HFFc6 (cell line): Measurements from ENCODE around the gene GPN1. TPM values are rescaled to one million over a fixed set of nuclear protein-coding genes. Genes with fewer than 3 reads are reported as not detected.

Experiments used
- DNase-seq: peaks from one replicate; pipeline ENCODE4 v3.0.0-alpha.2; 2018
- H3K27ac Mint-ChIP-seq: 2 replicates; pipeline ENCODE4 v1.8.0; 2020; ENCODE audit warnings: mild to moderate bottlenecking, mixed read lengths
- H3K27me3 Mint-ChIP-seq: 2 replicates; pipeline ENCODE4 v1.8.0; 2021; ENCODE audit warnings: mild to moderate bottlenecking, moderate library complexity, mixed read lengths; ENCODE audit not compliant: insufficient read depth
- H3K36me3 Mint-ChIP-seq: 2 replicates; pipeline ENCODE4 v1.8.0; 2021; ENCODE audit warnings: low read depth, mixed read lengths
- H3K4me1 Mint-ChIP-seq: 2 replicates; pipeline ENCODE4 v1.8.0; 2020; ENCODE audit warnings: low read depth, mixed read lengths
- H3K4me3 Mint-ChIP-seq: 2 replicates; pipeline ENCODE4 v1.8.0; 2020; ENCODE audit warnings: mild to moderate bottlenecking, moderate library complexity, mixed read lengths
- H3K9me3 Mint-ChIP-seq: 2 replicates; pipeline ENCODE4 v1.8.0; 2020; ENCODE audit warnings: mild to moderate bottlenecking, mixed read lengths
- total RNA-seq, 6 experiments: library from RNA; stranded (reverse); fragmentation: NEBNext Ultra II Directional; extraction: Animal tissue kit (Norgen Biotek cat#: 25700); gene quantifications; 2 replicates in 1 of 6; 3 replicates in 5 of 6; pipeline ENCODE4 v1.2.3, GENCODE V29; 2021
- TF ChIP-seq, protein P1 (sequence below): fragments of 200-600 bp; sonication (generic); IDR thresholded peaks from 2 replicates; pipeline ENCODE4 v1.5.0; 2021; ENCODE audit warnings: antibody characterized with exemption, mild to moderate bottlenecking

Gene GPN1
- total RNA-seq, 6 experiments from 2014 or later = 33.2 to 44.2 (median 39.8) TPM

DNA sequence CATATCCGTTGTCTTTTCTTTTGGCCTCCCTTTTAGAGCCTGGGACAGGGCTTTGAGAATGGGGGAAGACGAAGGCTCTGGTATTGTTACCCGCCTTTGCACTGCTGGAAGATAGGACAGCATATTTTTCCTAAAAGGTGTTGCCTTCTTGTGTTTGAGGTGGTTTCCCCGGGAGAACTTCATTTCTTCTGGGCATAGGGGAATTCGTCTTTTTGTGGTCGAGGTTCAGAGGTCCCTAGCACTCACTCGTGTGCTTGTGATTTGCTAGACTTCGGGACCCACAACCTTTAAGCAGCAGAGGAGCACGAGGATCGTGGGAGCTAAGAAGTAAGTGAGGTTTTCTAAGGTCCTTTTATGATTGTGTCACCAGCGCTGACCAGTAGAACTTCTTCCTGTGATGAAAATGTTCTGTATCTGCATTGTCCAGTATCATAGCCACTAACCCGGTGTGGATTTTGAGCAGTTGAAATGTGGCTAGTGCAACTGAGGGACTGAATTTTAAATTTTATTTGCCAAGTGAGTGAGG is 45.4 kb upstream of the GPN1 start:
- DNase-seq = no peak
- no peaks in the 10 kb centered on the region for H3K27me3 Mint-ChIP-seq
- TF ChIP-seq, protein P1, sequence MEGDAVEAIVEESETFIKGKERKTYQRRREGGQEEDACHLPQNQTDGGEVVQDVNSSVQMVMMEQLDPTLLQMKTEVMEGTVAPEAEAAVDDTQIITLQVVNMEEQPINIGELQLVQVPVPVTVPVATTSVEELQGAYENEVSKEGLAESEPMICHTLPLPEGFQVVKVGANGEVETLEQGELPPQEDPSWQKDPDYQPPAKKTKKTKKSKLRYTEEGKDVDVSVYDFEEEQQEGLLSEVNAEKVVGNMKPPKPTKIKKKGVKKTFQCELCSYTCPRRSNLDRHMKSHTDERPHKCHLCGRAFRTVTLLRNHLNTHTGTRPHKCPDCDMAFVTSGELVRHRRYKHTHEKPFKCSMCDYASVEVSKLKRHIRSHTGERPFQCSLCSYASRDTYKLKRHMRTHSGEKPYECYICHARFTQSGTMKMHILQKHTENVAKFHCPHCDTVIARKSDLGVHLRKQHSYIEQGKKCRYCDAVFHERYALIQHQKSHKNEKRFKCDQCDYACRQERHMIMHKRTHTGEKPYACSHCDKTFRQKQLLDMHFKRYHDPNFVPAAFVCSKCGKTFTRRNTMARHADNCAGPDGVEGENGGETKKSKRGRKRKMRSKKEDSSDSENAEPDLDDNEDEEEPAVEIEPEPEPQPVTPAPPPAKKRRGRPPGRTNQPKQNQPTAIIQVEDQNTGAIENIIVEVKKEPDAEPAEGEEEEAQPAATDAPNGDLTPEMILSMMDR = 0 out of 2 replicates have a peak, but pooled peaks have one; percentile 2

DNA sequence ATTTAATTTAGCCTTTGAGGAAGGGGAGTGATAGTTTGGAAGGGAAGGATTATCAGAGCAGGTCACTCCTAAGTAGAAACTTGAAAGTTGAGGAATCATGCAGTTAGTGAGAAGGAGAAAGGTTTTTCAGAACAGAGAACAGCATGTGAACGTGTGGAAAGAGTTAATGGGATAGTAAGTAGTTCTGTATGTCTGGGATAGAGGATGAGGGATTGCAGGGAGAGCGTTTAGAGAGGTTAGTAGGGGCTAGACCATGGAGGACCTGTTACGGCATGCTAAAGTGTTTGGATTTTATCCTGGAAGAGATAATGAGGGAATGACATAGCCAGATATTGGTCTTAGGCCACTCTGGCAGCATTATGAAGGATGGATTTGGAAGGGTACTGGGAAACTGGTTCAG is 44.3 kb upstream of the GPN1 start:
- Mint-ChIP-seq H3K27me3 (no peaks in the 10 kb centered on the region), H3K4me1 (peaks cover 55% of the 10 kb centered on the region), H3K36me3 (peaks cover 35% of the 10 kb centered on the region), H3K9me3 (peaks cover 8% of the 10 kb centered on the region), H3K4me3 (peak overlapping the region; percentile 95), H3K27ac (no peak overlapping the region)
- TF ChIP-seq, protein P1 = no peak
- DNase-seq = no peak

More for the DNA sequence above, 45.4 kb upstream of the GPN1 start:
- Mint-ChIP-seq H3K9me3 (peaks cover 19% of the 10 kb centered on the region), H3K4me1 (peaks cover 54% of the 10 kb centered on the region), H3K36me3 (peaks cover 40% of the 10 kb centered on the region), H3K4me3 (peak overlapping the region; percentile 95), H3K27ac (peak overlapping the region; percentile 85)

DNA sequence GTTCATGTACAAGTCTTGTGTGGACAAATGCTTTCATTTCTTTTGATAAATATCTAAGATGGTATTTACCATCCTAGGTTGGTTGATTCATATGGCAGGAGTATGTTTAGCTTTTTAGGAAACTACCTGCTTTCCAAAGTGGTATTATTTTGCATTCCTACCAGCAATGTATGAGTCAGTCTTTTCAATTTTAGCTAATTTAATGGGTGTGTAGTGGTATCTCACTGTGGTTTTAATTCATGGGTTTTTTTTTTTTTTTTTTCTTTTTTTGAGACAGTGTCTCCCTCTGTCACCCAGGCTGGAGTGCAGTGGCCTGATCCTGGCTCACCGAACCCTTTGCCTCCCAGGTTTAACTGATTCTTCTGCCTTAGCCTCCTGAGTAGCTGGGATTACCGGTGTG is 41.8 kb upstream of the GPN1 start:
- peaks cover 42% of the 10 kb centered on the region for H3K36me3 Mint-ChIP-seq
- DNase-seq = no peak
- H3K27me3 Mint-ChIP-seq = no peaks in the 10 kb centered on the region
- TF ChIP-seq, protein P1 = no peak
- H3K9me3 Mint-ChIP-seq = peaks cover 6% of the 10 kb centered on the region
- H3K4me1 Mint-ChIP-seq = peaks cover 55% of the 10 kb centered on the region
- no peak overlapping the region for H3K4me3 Mint-ChIP-seq
- H3K27ac Mint-ChIP-seq = no peak overlapping the region; the same call in 1 of the 2 replicates

DNA sequence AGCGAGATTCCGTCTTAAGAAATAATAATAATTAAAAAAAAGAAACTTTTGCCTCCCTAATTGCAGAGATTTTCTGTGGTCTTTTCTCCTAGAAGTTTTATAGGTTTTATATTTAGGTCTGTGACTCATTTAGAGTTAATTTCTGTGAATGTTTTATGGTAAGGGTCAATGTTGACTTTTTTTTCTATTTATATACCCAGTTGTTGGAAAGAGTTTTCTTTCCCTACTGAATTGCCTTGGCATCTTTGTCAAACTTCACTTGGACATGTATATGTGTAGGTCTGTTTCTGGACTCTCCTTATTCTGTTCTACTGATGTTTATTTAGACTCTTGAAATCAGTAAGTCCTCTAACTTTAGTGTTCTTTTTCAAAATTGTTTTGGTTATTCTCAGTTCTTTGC is 40.5 kb upstream of the GPN1 start:
- 0 out of 2 replicates have a peak overlapping the region, but pooled peaks have one; percentile 16 for H3K27ac Mint-ChIP-seq
- no peaks in the 10 kb centered on the region for H3K27me3 Mint-ChIP-seq
- H3K4me1 Mint-ChIP-seq = peaks cover 50% of the 10 kb centered on the region
- H3K4me3 Mint-ChIP-seq = peak overlapping the region; percentile 48; the same call in 1 of the 2 replicates
- H3K9me3 Mint-ChIP-seq = peaks cover 10% of the 10 kb centered on the region
- no peak for DNase-seq
- TF ChIP-seq, protein P1 = no peak
- peaks cover 40% of the 10 kb centered on the region for H3K36me3 Mint-ChIP-seq

DNA sequence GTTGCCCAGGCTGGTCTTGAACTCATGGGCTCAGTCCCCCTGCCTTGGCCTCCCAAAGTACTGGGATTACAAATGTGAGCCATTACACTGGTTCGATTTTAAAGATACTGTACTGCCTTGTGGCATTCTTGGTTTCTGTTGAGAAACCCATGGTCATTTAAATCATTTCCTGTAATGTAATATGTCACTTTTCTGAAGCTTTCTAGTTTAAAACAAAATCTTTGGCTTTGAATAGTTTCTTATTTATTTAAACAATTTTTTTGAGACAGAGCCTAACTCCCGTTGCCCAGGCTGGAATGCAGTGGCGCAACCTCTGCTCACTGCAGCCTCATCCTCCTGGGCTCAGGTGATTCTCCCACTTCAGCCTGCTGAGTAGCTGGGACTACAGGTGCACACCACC is 37.1 kb upstream of the GPN1 start:
- Mint-ChIP-seq H3K27me3 (no peaks in the 10 kb centered on the region), H3K27ac (no peak overlapping the region), H3K9me3 (peaks cover 24% of the 10 kb centered on the region), H3K4me1 (peaks cover 31% of the 10 kb centered on the region), H3K4me3 (no peak overlapping the region), H3K36me3 (peaks cover 54% of the 10 kb centered on the region)
- TF ChIP-seq, protein P1 = no peak
- DNase-seq = no peak
